ENCODE results near the gene SPC24. TPM values are rescaled to one million over a fixed set of nuclear protein-coding genes. Genes with fewer than 3 reads are reported as not detected.

The SPC24 gene
- total and polyA plus RNA-seq, 3 donors from 2014 or later = 5.4 to 7.4 (median 7.1) TPM

GRCh38 chr19:11192957-11193939 is 37.7 kb upstream of the SPC24 start:
- peaks cover 15% of the 10 kb centered on the region for H3K4me1 ChIP-seq
- WGBS, 2 donors = 84 to 90% methylated on average over 15 to 63 of the region's 68 CpGs
- no peaks in the 10 kb centered on the region for H3K27me3 ChIP-seq
- DNase-seq = no peak
- no peaks in the 10 kb centered on the region for H3K36me3 ChIP-seq (ENCODE audit: low read depth, missing control alignments)
- no peak for TF ChIP-seq POLR2A (IDR thresholded peaks at IDR 0.05)
- no peak for TF ChIP-seq CTCF (IDR thresholded peaks at IDR 0.05)
- no peaks in the 10 kb centered on the region for H3K9me3 ChIP-seq
- intact Hi-C loops (cut with DNase I; ENCODE audit: low total_unique reads) = no loop called here
- no peak overlapping the region for H3K4me3 ChIP-seq
- H3K27ac ChIP-seq = peak overlapping the region; percentile 59 to 95

GRCh38 chr19:11191934-11192333 is 36.4 kb upstream of the SPC24 start:
- H3K27ac ChIP-seq = peak overlapping the region in 1 of 2 donors; percentile 77
- H3K9me3 ChIP-seq = no peaks in the 10 kb centered on the region
- no peaks in the 10 kb centered on the region for H3K27me3 ChIP-seq
- WGBS, 2 donors = 76 to 86% methylated on average over 5 of the region's 5 CpGs
- no peak for DNase-seq
- peaks cover 11% of the 10 kb centered on the region for H3K4me1 ChIP-seq
- no peak overlapping the region for H3K4me3 ChIP-seq
- intact Hi-C loops (cut with DNase I; ENCODE audit: low total_unique reads) = no loop called here
- TF ChIP-seq POLR2A (IDR thresholded peaks at IDR 0.05) (no peak), CTCF (IDR thresholded peaks at IDR 0.05) (no peak)
- no peaks in the 10 kb centered on the region for H3K36me3 ChIP-seq (ENCODE audit: low read depth, missing control alignments)

- DNase-seq = peak; percentile 67
- H3K4me1 ChIP-seq = peaks cover 11% of the 10 kb centered on the region
- intact Hi-C loops (cut with DNase I; ENCODE audit: low total_unique reads) = no loop called here
- no peak overlapping the region for H3K4me3 ChIP-seq
- 41 to 50% methylated on average over 7 to 8 of the region's 8 CpGs for WGBS, 2 donors
- no peaks in the 10 kb centered on the region for H3K36me3 ChIP-seq (ENCODE audit: low read depth, missing control alignments)
- no peaks in the 10 kb centered on the region for H3K27me3 ChIP-seq
- no peak for TF ChIP-seq CTCF (IDR thresholded peaks at IDR 0.05)
- no peak for TF ChIP-seq POLR2A (IDR thresholded peaks at IDR 0.05)
- no peaks in the 10 kb centered on the region for H3K9me3 ChIP-seq
- peak overlapping the region; percentile 20 to 77 for H3K27ac ChIP-seq
Measured at GRCh38 chr19:11191273-11191755, 35.7 kb upstream of the SPC24 start.

GRCh38 chr19:11190501-11190900 is 34.9 kb upstream of the SPC24 start:
- no peak for TF ChIP-seq POLR2A (IDR thresholded peaks at IDR 0.05)
- no peak for TF ChIP-seq CTCF (IDR thresholded peaks at IDR 0.05)
- DNase-seq = no peak
- Histone ChIP-seq H3K4me3 (no peak overlapping the region), H3K27ac (peak overlapping the region in 1 of 2 donors; percentile 77), H3K9me3 (no peaks in the 10 kb centered on the region), H3K27me3 (no peaks in the 10 kb centered on the region), H3K36me3 (ENCODE audit: low read depth, missing control alignments) (no peaks in the 10 kb centered on the region), H3K4me1 (peaks cover 8% of the 10 kb centered on the region)
- intact Hi-C loops (cut with DNase I; ENCODE audit: low total_unique reads) = no loop called here
- WGBS, 2 donors = 61 to 70% methylated on average over 8 of the region's 8 CpGs

Measured in testis (tissue), 3 donors.